ENCODE data around the gene SOBP.

SOBP gene

DNA sequence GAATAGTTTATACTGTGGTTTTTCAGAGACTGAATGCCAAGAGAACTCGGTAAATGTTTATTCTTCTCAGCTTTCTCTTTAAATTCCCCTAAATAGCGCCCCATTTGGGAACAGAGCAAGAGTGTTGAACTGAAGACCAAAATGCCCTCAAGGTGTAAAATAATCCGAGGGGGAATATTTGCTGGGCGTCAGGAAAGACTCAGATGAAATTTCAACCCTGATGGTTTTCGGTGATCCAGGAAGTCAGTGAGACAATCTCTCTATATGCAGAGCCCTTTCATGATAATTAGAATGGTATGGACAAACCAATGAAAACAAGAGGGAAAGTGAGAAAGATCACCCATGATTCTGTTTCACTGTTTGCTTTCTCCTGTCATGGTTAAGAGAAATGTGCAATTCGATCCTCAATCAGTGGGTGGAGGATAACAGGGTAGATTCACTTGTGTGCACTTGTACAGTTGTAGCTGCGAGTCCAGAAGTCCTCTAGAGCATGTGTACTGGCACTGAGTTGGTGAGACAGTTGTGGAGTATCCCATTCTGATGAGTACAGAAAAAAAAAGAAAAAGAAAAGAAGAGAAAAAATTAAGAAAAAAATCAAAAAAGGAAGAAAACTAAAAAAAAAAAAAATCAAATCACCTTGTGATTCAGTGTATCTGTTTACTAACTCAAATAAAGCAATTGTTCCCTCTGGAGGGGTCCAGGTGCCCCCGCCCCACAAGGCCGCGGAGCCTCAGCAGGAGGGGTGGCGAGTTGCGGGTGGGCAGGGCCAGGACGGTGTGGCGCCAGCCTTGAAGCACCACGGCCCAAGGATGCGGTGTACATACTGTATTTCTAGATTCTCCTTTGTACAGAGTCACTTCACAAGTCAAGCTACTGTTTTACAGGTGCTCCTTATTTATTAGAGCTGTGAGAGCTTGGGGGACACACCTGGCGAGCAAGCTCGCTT lies 169.3 kb downstream of the SOBP start (continued):
- TF ChIP-seq, protein P1, sequence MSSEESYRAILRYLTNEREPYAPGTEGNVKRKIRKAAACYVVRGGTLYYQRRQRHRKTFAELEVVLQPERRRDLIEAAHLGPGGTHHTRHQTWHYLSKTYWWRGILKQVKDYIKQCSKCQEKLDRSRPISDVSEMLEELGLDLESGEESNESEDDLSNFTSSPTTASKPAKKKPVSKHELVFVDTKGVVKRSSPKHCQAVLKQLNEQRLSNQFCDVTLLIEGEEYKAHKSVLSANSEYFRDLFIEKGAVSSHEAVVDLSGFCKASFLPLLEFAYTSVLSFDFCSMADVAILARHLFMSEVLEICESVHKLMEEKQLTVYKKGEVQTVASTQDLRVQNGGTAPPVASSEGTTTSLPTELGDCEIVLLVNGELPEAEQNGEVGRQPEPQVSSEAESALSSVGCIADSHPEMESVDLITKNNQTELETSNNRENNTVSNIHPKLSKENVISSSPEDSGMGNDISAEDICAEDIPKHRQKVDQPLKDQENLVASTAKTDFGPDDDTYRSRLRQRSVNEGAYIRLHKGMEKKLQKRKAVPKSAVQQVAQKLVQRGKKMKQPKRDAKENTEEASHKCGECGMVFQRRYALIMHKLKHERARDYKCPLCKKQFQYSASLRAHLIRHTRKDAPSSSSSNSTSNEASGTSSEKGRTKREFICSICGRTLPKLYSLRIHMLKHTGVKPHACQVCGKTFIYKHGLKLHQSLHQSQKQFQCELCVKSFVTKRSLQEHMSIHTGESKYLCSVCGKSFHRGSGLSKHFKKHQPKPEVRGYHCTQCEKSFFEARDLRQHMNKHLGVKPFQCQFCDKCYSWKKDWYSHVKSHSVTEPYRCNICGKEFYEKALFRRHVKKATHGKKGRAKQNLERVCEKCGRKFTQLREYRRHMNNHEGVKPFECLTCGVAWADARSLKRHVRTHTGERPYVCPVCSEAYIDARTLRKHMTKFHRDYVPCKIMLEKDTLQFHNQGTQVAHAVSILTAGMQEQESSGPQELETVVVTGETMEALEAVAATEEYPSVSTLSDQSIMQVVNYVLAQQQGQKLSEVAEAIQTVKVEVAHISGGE (tag by site-specific recombination; conservative IDR thresholded peaks at IDR 0.05; ENCODE audit: low read depth), result no peak
- TF ChIP-seq ELK4 (IDR thresholded peaks at IDR 0.05; ENCODE audit: borderline replicate concordance, low read depth, low read length) (no peak), ZNF623 (tag by site-specific recombination; IDR thresholded peaks at IDR 0.05) (no peak), ATF2 (tag by site-specific recombination; IDR thresholded peaks at IDR 0.05; ENCODE audit: low read depth) (no peak), ZNF2 (tag by site-specific recombination; IDR thresholded peaks at IDR 0.05) (peak; percentile 95), ZNF16 (tag by site-specific recombination; IDR thresholded peaks at IDR 0.05; ENCODE audit: low read depth) (no peak), ZNF621 (tag by site-specific recombination; IDR thresholded peaks at IDR 0.05) (no peak), ZNF37A (tag by site-specific recombination; IDR thresholded peaks at IDR 0.05) (no peak), ZFP69B (tag by site-specific recombination; IDR thresholded peaks at IDR 0.05) (0 out of 2 replicates have a peak, but pooled peaks have one; percentile 46), SCRT2 (tag by site-specific recombination; IDR thresholded peaks at IDR 0.05) (peak; percentile 77; the same call in 1 of the 2 replicates), INSM2 (tag by site-specific recombination; IDR thresholded peaks at IDR 0.05) (peak; percentile 94), ZNF350 (tag by site-specific recombination; IDR thresholded peaks at IDR 0.05) (no peak), ZNF660 (tag by site-specific recombination; IDR thresholded peaks at IDR 0.05) (0 out of 2 replicates have a peak, but pooled peaks have one; percentile 57), OSR2 (tag by site-specific recombination; IDR thresholded peaks at IDR 0.05) (peak; percentile 96), ZNF488 (tag by site-specific recombination; IDR thresholded peaks at IDR 0.05) (no peak), ZNF157 (tag by site-specific recombination; IDR thresholded peaks at IDR 0.05) (no peak), ZNF138 (tag by site-specific recombination; IDR thresholded peaks at IDR 0.05; ENCODE audit: borderline replicate concordance) (no peak), PRDM6 (tag by site-specific recombination; IDR thresholded peaks at IDR 0.05) (peak; percentile 93), ZFP41 (tag by site-specific recombination; IDR thresholded peaks at IDR 0.05; ENCODE audit: borderline replicate concordance) (no peak), ZNF626 (tag by site-specific recombination; IDR thresholded peaks at IDR 0.05) (no peak; the same call in 1 of the 2 replicates), ZNF830 (tag by site-specific recombination; IDR thresholded peaks at IDR 0.05; ENCODE audit: low read depth) (no peak), ZNF24 (tag by site-specific recombination; IDR thresholded peaks at IDR 0.05) (peak; percentile 96), ZNF510 (tag by site-specific recombination; IDR thresholded peaks at IDR 0.05; ENCODE audit: insufficient replicate concordance) (no peak)
- TF ChIP-seq, protein P2, sequence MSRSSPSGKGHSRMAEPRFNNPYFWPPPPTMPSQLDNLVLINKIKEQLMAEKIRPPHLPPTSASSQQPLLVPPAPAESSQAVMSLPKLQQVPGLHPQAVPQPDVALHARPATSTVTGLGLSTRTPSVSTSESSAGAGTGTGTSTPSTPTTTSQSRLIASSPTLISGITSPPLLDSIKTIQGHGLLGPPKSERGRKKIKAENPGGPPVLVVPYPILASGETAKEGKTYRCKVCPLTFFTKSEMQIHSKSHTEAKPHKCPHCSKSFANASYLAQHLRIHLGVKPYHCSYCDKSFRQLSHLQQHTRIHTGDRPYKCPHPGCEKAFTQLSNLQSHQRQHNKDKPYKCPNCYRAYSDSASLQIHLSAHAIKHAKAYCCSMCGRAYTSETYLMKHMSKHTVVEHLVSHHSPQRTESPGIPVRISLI (tag by site-specific recombination; IDR thresholded peaks at IDR 0.05), result peak; percentile 81; the same call in 1 of the 2 replicates
- TF ChIP-seq, protein P3, sequence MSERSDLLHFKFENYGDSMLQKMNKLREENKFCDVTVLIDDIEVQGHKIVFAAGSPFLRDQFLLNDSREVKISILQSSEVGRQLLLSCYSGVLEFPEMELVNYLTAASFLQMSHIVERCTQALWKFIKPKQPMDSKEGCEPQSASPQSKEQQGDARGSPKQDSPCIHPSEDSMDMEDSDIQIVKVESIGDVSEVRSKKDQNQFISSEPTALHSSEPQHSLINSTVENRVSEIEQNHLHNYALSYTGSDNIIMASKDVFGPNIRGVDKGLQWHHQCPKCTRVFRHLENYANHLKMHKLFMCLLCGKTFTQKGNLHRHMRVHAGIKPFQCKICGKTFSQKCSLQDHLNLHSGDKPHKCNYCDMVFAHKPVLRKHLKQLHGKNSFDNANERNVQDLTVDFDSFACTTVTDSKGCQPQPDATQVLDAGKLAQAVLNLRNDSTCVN (tag by site-specific recombination; optimal IDR thresholded peaks at IDR 0.05), result no peak

Data from HEK293 (cell line).